Activated CD4-positive, alpha-beta T cell treated with anti-CD3 and anti-CD28 coated beads, Interleukin-2, amount 50 U/mL, for 48 hours (primary cell): ENCODE measurements around the gene TP73.
A peak's percentile ranks its signal among the peaks of the same experiment; 100 is the strongest.

Experiments
- DNase-seq, 2 experiments: peaks; one replicate each; pipeline ENCODE4 v3.0.0-alpha.2; 2020

The TP73 gene

GRCh38 chr1:3651930-3652547 lies at the start of gene TP73:
Gene TP73, plus strand, starts transcription at chr1:3652516. Its CDS starts 29,850 bp downstream, at chr1:3682366.
- DNase-seq = no peak

- DNase-seq = no peak
These were observed 49.2 kb upstream of the TP73 start for GRCh38 chr1:3603156-3603555.

GRCh38 chr1:3603571-3604467 lies 48.5 kb upstream of the TP73 start:
- DNase-seq = no peak

GRCh38 chr1:3604468-3604974 lies 47.8 kb upstream of the TP73 start:
- DNase-seq = no peak

- no peak for DNase-seq
These were observed 47.1 kb upstream of the TP73 start for GRCh38 chr1:3604997-3605823.

- DNase-seq = no peak
These were observed 45.3 kb upstream of the TP73 start for GRCh38 chr1:3606779-3607702.

GRCh38 chr1:3607703-3608065 lies 44.6 kb upstream of the TP73 start:
- DNase-seq = no peak

- no peak for DNase-seq
These were observed 44.2 kb upstream of the TP73 start for GRCh38 chr1:3608154-3608553.

GRCh38 chr1:3609016-3609768 lies 43.1 kb upstream of the TP73 start:
- no peak for DNase-seq

- DNase-seq = no peak
These were observed 42.4 kb upstream of the TP73 start for GRCh38 chr1:3609769-3610526.

- no peak for DNase-seq
These were observed 41.7 kb upstream of the TP73 start for GRCh38 chr1:3610527-3611169.

- DNase-seq = peak; percentile 70 to 71
These were observed 40.9 kb upstream of the TP73 start, which contains the start of gene MEGF6 for GRCh38 chr1:3611170-3612019. Gene MEGF6, minus strand, starts transcription at chr1:3611508. Its CDS starts 240 bp downstream, at chr1:3611268.

GRCh38 chr1:3612123-3612522 lies 40.2 kb upstream of the TP73 start:
- DNase-seq = no peak

GRCh38 chr1:3614755-3615742 lies 37.3 kb upstream of the TP73 start:
- no peak for DNase-seq

GRCh38 chr1:3616861-3617260 lies 35.5 kb upstream of the TP73 start:
- DNase-seq = no peak

- no peak for DNase-seq
These were observed 34.4 kb upstream of the TP73 start for GRCh38 chr1:3617806-3618345.

- no peak for DNase-seq
These were observed 33.8 kb upstream of the TP73 start for GRCh38 chr1:3618531-3618880.
